ENCODE results near the gene IRS1.

GRCh38 chr2:226783885-226784284 is 15.7 kb downstream of the IRS1 start:
- no peak for TF ChIP-seq CTCF (IDR thresholded peaks at IDR 0.05)
- no peak for TF ChIP-seq EP300 (IDR thresholded peaks at IDR 0.05; ENCODE audit: low read depth)
- TF ChIP-seq POLR2A (IDR thresholded peaks at IDR 0.05): no peak
